ENCODE data around the gene PMS2.
"Not testable (repeated sequence)": the region's sequence is repeated elsewhere in the genome, so short reads cannot be mapped to it uniquely, and the experiment has no call there.

The PMS2 gene

GRCh38 chr7:6008668-6009611 is at the start of gene PMS2, which contains the start of gene AIMP2:
TSS of gene PMS2 (minus strand) at chr7:6009049. CDS start at chr7:6009019, 30 bp downstream.
TSS of gene AIMP2 (plus strand) at chr7:6009272. CDS start at chr7:6009364, 92 bp downstream.
- DNase-seq: peak; percentile 98

GRCh38 chr7:6057316-6058129 is 48.7 kb upstream of the PMS2 start:
- no peak for DNase-seq

GRCh38 chr7:6056616-6057015 is 47.8 kb upstream of the PMS2 start:
- DNase-seq: no peak

GRCh38 chr7:6051185-6051584 is 42.3 kb upstream of the PMS2 start:
- not testable (repeated sequence) for DNase-seq

- no peak for DNase-seq
These were observed 40.9 kb upstream of the PMS2 start for GRCh38 chr7:6049780-6050179.

- no peak for DNase-seq
These were observed 26.8 kb upstream of the PMS2 start for GRCh38 chr7:6035686-6036085.

GRCh38 chr7:6035165-6035564 is 26.3 kb upstream of the PMS2 start:
- no peak for DNase-seq

GRCh38 chr7:6032641-6033040 is 23.8 kb upstream of the PMS2 start:
- no peak for DNase-seq

- no peak for DNase-seq
These were observed 23.3 kb upstream of the PMS2 start for GRCh38 chr7:6032167-6032566.

GRCh38 chr7:6031567-6031966 is 22.7 kb upstream of the PMS2 start:
- no peak for DNase-seq

GRCh38 chr7:6030988-6031387 is 22.1 kb upstream of the PMS2 start, which contains the start of gene ANKRD61:
TSS of gene ANKRD61 (plus strand) at chr7:6031376. CDS start at chr7:6031376, 0 bp downstream.
- DNase-seq: no peak

GRCh38 chr7:6028563-6028962 is 19.7 kb upstream of the PMS2 start:
- DNase-seq: no peak

- DNase-seq: no peak
These were observed 19.0 kb upstream of the PMS2 start for GRCh38 chr7:6027806-6028365.

GRCh38 chr7:6026820-6027311 is 18.0 kb upstream of the PMS2 start:
- no peak for DNase-seq

GRCh38 chr7:6026011-6026819 is 17.4 kb upstream of the PMS2 start:
- peak; percentile 32 for DNase-seq

GRCh38 chr7:6023974-6024435 is 15.2 kb upstream of the PMS2 start:
- no peak for DNase-seq

- DNase-seq: no peak
These were observed 13.9 kb upstream of the PMS2 start for GRCh38 chr7:6022707-6023106.

GRCh38 chr7:6020371-6021286 is 11.8 kb upstream of the PMS2 start:
- peak; percentile 86 for DNase-seq

GRCh38 chr7:6016653-6016966 is 7.8 kb upstream of the PMS2 start:
- no peak for DNase-seq

GRCh38 chr7:6015917-6016652 is 7.2 kb upstream of the PMS2 start:
- DNase-seq: no peak
